Left ventricle myocardium inferior (tissue), 1 donor: Measurements from ENCODE around the gene OXCT1. TPM values are rescaled to one million over a fixed set of nuclear protein-coding genes. Genes with fewer than 3 reads are reported as not detected.
A peak's percentile ranks its signal among the peaks of the same experiment; 100 is the strongest.

Experiments
- DNase-seq: peaks from one replicate; pipeline ENCODE4 v3.0.0-alpha.2; 2020
- H3K27ac ChIP-seq: fragments of 200-600 bp; replicated peaks from 2 replicates; pipeline ENCODE4 v1.8.0; 2021
- H3K27me3 ChIP-seq: fragments of 200-600 bp; 2 replicates; pipeline ENCODE4 v1.8.0; 2021; ENCODE audit warnings: low read depth
- H3K36me3 ChIP-seq: fragments of 200-600 bp; 2 replicates; pipeline ENCODE4 v1.8.0; 2021
- H3K4me1 ChIP-seq: fragments of 200-600 bp; 2 replicates; pipeline ENCODE4 v1.8.0; 2021
- H3K4me3 ChIP-seq: fragments of 200-600 bp; 2 replicates; pipeline ENCODE4 v1.8.0; 2021; ENCODE audit warnings: mild to moderate bottlenecking, moderate library complexity
- H3K9me3 ChIP-seq: fragments of 200-600 bp; replicated peaks from 2 replicates; pipeline ENCODE4 v1.8.0; 2021
- intact Hi-C: fragments of 100-400 bp; cut with micrococcal nuclease; formaldehyde crosslinking; loops from one replicate; pipeline ENCODE4 v1.11.0; 2022
- total RNA-seq: library from RNA; stranded (reverse); fragmentation: NEBNext Ultra II Directional; extraction: Animal tissue kit (Norgen Biotek cat#: 25700); gene quantifications from one replicate; pipeline ENCODE4 v1.2.1, GENCODE V29; 2021
- TF ChIP-seq, protein P1 (sequence below): fragments of 200-600 bp; IDR thresholded peaks from 2 replicates; pipeline ENCODE4 v1.8.0; 2021; ENCODE audit warnings: antibody characterized with exemption, mild to moderate bottlenecking, borderline replicate concordance
- donor health status: DM: no; HTN: yes; CAD: no; lungs with severe emphysema.

Gene OXCT1
- total RNA-seq, 1 donor from 2014 or later, result 234 TPM

DNA sequence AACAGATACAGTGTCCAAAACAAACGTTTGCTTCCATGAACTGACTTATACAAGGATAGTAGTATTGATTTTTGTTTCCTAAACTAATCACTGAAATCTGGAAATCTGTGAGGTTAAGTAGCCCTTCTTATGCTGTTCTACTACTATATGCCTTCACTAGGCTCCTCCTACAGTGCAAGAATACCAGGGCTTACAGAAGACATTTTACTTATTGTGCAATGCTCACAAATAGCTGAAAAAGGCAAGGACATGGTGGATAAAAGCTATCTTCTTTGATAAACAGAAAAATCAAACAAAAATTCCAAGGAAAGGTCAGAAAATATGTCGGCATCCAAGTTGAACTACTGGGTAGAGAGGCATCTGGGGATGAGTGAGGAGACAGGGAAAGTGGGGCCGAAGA lies 61.9 kb downstream of the OXCT1 start:
- no peak for DNase-seq
- TF ChIP-seq, protein P1, sequence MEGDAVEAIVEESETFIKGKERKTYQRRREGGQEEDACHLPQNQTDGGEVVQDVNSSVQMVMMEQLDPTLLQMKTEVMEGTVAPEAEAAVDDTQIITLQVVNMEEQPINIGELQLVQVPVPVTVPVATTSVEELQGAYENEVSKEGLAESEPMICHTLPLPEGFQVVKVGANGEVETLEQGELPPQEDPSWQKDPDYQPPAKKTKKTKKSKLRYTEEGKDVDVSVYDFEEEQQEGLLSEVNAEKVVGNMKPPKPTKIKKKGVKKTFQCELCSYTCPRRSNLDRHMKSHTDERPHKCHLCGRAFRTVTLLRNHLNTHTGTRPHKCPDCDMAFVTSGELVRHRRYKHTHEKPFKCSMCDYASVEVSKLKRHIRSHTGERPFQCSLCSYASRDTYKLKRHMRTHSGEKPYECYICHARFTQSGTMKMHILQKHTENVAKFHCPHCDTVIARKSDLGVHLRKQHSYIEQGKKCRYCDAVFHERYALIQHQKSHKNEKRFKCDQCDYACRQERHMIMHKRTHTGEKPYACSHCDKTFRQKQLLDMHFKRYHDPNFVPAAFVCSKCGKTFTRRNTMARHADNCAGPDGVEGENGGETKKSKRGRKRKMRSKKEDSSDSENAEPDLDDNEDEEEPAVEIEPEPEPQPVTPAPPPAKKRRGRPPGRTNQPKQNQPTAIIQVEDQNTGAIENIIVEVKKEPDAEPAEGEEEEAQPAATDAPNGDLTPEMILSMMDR, result no peak
- intact Hi-C loops, result no loop called here
- Histone ChIP-seq H3K27ac (no peak overlapping the region), H3K36me3 (peaks cover 19% of the 10 kb centered on the region), H3K9me3 (no peaks in the 10 kb centered on the region), H3K4me3 (no peak overlapping the region), H3K4me1 (peaks cover 11% of the 10 kb centered on the region), H3K27me3 (no peaks in the 10 kb centered on the region)

DNA sequence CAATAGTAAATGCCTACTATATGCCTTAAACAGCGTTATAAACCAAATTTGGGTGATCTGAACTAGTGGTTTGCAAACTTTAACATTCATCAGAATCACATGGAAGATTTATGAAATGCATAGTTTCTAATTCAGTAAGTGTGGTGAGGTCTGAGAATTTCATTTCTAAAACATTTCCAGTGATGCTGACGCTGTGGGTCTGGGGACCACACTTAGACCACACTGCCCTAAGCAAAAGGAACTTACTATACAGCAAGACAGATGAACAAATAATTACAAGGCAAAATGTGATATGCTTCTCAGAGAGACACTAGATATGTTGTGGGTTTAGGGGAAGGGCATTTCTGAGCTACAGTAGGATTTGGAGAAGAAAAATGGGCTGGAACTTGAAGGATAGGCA lies 72.6 kb downstream of the OXCT1 start:
- intact Hi-C loops, result no loop called here
- H3K36me3 ChIP-seq, result peaks cover 25% of the 10 kb centered on the region
- TF ChIP-seq, protein P1, result no peak
- H3K9me3 ChIP-seq, result no peaks in the 10 kb centered on the region
- no peaks in the 10 kb centered on the region for H3K27me3 ChIP-seq
- peaks cover 14% of the 10 kb centered on the region for H3K4me1 ChIP-seq
- DNase-seq, result no peak
- H3K4me3 ChIP-seq, result no peak overlapping the region
- H3K27ac ChIP-seq, result no peak overlapping the region

DNA sequence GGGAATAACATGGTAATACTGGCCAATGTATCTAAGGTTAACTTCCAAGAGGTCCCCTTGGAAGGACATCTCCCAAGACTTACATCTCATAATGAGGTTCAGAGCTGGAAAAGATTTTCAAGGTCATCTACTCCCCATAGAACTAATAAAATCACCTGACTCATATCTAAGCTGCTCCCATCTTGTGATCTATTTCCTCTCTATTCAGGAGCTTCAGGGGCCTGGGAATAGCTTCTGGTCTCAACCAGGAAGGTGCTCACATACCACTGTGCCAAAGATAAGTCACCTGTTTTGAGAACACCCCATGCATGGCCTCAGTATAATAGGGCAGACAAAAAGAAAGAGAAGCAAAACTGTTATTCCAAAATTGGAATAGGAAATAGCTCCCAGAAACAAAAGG lies 74.2 kb downstream of the OXCT1 start:
- H3K4me1 ChIP-seq, result peaks cover 14% of the 10 kb centered on the region
- intact Hi-C loops, result no loop called here
- H3K4me3 ChIP-seq, result no peak overlapping the region
- no peak for DNase-seq
- no peaks in the 10 kb centered on the region for H3K9me3 ChIP-seq
- no peak overlapping the region for H3K27ac ChIP-seq
- no peaks in the 10 kb centered on the region for H3K27me3 ChIP-seq
- peaks cover 31% of the 10 kb centered on the region for H3K36me3 ChIP-seq
- TF ChIP-seq, protein P1, result no peak

GRCh38 chr5:41795125-41795524 lies 75.1 kb downstream of the OXCT1 start:
- TF ChIP-seq, protein P1, result no peak
- H3K9me3 ChIP-seq, result no peaks in the 10 kb centered on the region
- H3K4me1 ChIP-seq, result peaks cover 14% of the 10 kb centered on the region
- intact Hi-C loops, result no loop called here
- H3K4me3 ChIP-seq, result no peak overlapping the region
- peaks cover 23% of the 10 kb centered on the region for H3K36me3 ChIP-seq
- DNase-seq, result no peak
- no peaks in the 10 kb centered on the region for H3K27me3 ChIP-seq
- H3K27ac ChIP-seq, result peak overlapping the region; percentile 42

- TF ChIP-seq, protein P1, result no peak
- Histone ChIP-seq H3K4me1 (peaks cover 21% of the 10 kb centered on the region), H3K27ac (peak overlapping the region; percentile 42), H3K27me3 (no peaks in the 10 kb centered on the region), H3K36me3 (peaks cover 16% of the 10 kb centered on the region), H3K4me3 (no peak overlapping the region), H3K9me3 (no peaks in the 10 kb centered on the region)
- DNase-seq, result no peak
- intact Hi-C loops, result no loop called here
Observed at GRCh38 chr5:41794471-41794870, 75.8 kb downstream of the OXCT1 start.
